IgD-negative memory B cell (primary cell): ENCODE measurements around the gene ASCL1. TPM values are rescaled to one million over a fixed set of nuclear protein-coding genes. Genes with fewer than 3 reads are reported as not detected.

Experiments
- H3K27ac Mint-ChIP-seq, 3 donors: one replicate each; pipeline ENCODE4 v1.8.0; 2020 to 2022; ENCODE audit warnings: mild to moderate bottlenecking in 3 of 3, mixed read lengths in 3 of 3, moderate library complexity in 1 of 3
- H3K27me3 Mint-ChIP-seq: one replicate; pipeline ENCODE4 v1.8.0; 2021; ENCODE audit warnings: mixed read lengths
- H3K36me3 Mint-ChIP-seq: one replicate; pipeline ENCODE4 v1.8.0; 2020; ENCODE audit warnings: mild to moderate bottlenecking, mixed read lengths
- H3K4me1 Mint-ChIP-seq, 3 donors: one replicate each; pipeline ENCODE4 v1.8.0; 2020 to 2022; ENCODE audit warnings: mixed read lengths in 3 of 3, mild to moderate bottlenecking in 1 of 3
- H3K4me3 Mint-ChIP-seq, 4 donors: one replicate each; pipeline ENCODE4 v1.8.0; 2020 to 2022; ENCODE audit warnings: mild to moderate bottlenecking in 4 of 4, mixed read lengths in 4 of 4, moderate library complexity in 3 of 4
- H3K9me3 Mint-ChIP-seq, 3 donors: one replicate each; pipeline ENCODE4 v1.8.0; 2020 to 2021; ENCODE audit warnings: mixed read lengths in 3 of 3, mild to moderate bottlenecking in 1 of 3
- polyA plus RNA-seq: library from polyadenylated mRNA; unstranded; fragments of 300-500 nt; fragmentation: Illumina TruSeq; gene quantifications from one replicate; pipeline ENCODE4 v1.2.3, GENCODE V29; 2021

The ASCL1 gene
- polyA plus RNA-seq, 1 donor from 2014 or later = not detected

DNA sequence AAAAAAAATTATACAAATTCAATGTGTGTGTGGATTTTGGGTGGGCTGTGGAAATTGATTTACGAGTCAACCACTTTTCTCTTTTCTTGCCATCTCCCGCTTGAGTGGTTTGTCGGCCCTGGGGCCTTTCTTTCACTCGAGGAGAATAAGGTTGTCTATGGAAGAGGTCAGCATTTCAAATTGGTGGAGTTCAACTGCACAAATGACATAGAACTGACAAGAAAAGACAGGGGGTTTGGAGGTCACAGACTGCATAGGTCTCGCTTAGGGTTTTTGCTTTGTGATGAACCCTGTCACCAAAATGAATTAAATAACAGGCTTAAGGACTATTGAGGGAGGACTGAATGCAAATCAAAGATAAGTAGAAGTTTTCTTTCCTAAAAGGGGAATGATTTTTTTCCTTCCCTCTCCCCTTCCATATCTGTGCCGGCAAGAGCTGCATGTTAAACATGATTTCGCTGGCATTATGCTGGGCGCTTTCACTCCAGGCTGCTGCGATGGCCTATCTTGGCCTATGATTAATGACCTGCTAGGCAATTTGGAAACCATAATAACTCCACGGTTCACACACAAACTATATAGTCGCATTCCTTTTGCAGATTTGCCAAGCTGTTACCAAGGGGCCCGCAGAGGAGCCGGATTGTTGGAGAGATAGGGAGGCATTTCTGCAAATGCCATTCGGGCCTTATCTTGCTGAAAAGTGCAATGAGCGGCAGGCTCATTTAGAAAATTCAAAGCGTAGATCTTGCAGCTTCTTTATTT, 20.7 kb downstream of the ASCL1 start:
- Mint-ChIP-seq H3K36me3 (no peaks in the 10 kb centered on the region), H3K9me3 (no peaks in the 10 kb centered on the region), H3K4me3 (no peak overlapping the region), H3K27me3 (peaks cover 6% of the 10 kb centered on the region), H3K4me1 (no peaks in the 10 kb centered on the region), H3K27ac (peak overlapping the region in 1 of 3 donors; percentile 68)

- Mint-ChIP-seq H3K9me3 (no peaks in the 10 kb centered on the region), H3K27me3 (peaks cover 6% of the 10 kb centered on the region), H3K27ac (no peak overlapping the region), H3K4me1 (no peaks in the 10 kb centered on the region), H3K36me3 (peaks cover 1% of the 10 kb centered on the region), H3K4me3 (no peak overlapping the region)
Measured at GRCh38 chr12:102980350-102980749, 22.9 kb downstream of the ASCL1 start.

DNA sequence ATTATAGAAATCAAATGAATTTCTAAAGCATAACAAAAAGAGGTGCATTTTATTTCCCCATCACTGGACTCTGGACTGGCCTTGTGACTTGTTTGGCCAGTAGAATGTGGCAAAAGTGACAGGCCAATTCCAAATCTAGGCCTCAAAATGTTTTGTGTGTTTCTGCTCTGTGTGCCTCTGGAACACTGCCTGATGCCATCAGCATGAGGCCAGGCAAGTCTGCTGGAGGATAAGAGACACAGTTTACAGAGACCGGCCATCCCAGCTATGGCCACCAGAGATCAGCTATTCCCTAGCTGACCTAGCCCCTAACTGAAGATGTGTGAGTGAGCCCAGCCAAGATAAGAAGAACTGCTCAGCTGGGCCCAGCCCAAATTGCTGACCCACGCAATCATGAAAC, 32.9 kb downstream of the ASCL1 start:
- Mint-ChIP-seq H3K4me1 (no peaks in the 10 kb centered on the region), H3K36me3 (no peaks in the 10 kb centered on the region), H3K27ac (no peak overlapping the region), H3K9me3 (peaks cover 0 to 6% (median 2%) of the 10 kb centered on the region in 3 donors), H3K4me3 (no peak overlapping the region), H3K27me3 (peaks cover 3% of the 10 kb centered on the region)

GRCh38 chr12:102992297-102992696, 34.8 kb downstream of the ASCL1 start:
- Mint-ChIP-seq H3K27me3 (peaks cover 5% of the 10 kb centered on the region), H3K36me3 (no peaks in the 10 kb centered on the region), H3K4me1 (no peaks in the 10 kb centered on the region), H3K4me3 (no peak overlapping the region), H3K27ac (no peak overlapping the region), H3K9me3 (peaks cover 3 to 11% (median 7%) of the 10 kb centered on the region in 3 donors)

GRCh38 chr12:102992720-102993119, 35.2 kb downstream of the ASCL1 start:
- peaks cover 3 to 15% (median 11%) of the 10 kb centered on the region in 3 donors for H3K9me3 Mint-ChIP-seq
- H3K36me3 Mint-ChIP-seq = no peaks in the 10 kb centered on the region
- no peaks in the 10 kb centered on the region for H3K4me1 Mint-ChIP-seq
- peaks cover 5% of the 10 kb centered on the region for H3K27me3 Mint-ChIP-seq
- no peak overlapping the region for H3K27ac Mint-ChIP-seq
- H3K4me3 Mint-ChIP-seq = no peak overlapping the region

DNA sequence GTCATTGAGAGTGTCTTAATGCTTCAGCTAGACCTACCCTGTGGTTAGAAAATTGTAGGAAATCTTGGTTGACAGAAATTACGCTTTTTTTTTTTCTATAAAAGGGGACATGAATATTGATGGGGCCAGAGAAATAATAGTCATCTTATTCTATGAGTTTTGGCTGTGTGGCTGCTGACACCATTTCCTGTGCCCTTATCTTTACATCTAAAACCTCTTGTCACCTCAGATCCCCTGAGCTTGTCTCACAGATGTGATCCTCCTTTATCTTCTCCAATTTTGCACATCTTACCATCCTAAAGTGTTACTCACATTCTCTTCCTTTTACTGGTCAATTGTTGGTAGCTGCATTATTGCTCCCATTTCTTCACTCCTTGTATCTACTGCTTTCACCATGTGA, 36.1 kb downstream of the ASCL1 start:
- Mint-ChIP-seq H3K27me3 (peaks cover 5% of the 10 kb centered on the region), H3K36me3 (no peaks in the 10 kb centered on the region), H3K4me3 (no peak overlapping the region), H3K9me3 (peaks cover 4 to 13% (median 13%) of the 10 kb centered on the region in 3 donors), H3K27ac (no peak overlapping the region), H3K4me1 (no peaks in the 10 kb centered on the region)

DNA sequence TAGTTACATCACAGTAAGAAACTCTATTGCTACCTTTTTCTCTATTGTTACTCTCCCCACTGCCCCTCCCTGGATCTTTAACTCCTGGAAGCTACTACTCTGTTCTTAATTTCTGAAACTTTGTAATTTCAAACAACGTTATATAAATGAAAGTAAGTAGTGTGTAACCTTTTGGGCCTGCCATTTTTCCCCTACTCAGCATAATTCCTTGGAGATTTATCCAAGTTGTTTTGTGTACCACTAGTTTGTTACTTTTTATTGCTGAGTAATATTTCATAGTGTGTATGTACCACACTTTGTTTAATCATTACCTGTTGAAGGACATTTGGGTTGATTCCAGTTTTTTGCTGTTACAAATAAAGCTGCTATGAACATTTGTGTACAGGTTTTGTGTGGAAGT, 37.9 kb downstream of the ASCL1 start:
- Mint-ChIP-seq H3K9me3 (peaks cover 11 to 18% (median 16%) of the 10 kb centered on the region in 3 donors), H3K36me3 (no peaks in the 10 kb centered on the region), H3K4me1 (no peaks in the 10 kb centered on the region), H3K27me3 (peaks cover 7% of the 10 kb centered on the region), H3K27ac (no peak overlapping the region), H3K4me3 (no peak overlapping the region)

Other genes with a start within 250 kb of the ASCL1 start
- not detected for gene PAH, start 40.4 kb upstream of the ASCL1 start, polyA plus RNA-seq